Fibroblast of lung (primary cell): ENCODE results near the gene NOPCHAP1.

Experiments
- CTCF ChIP-seq, 2 donors: IDR thresholded peaks in 1 of 2; conservative IDR thresholded peaks in 1 of 2; 1 replicate in 1 of 2; 2 replicates in 1 of 2; pipeline ENCODE4 v1.5.1; 2011 to 2012; ENCODE audit warnings: low read length in 2 of 2, control low read depth in 1 of 2, inconsistent platforms in 1 of 2, low read depth in 1 of 2, mild to moderate bottlenecking in 1 of 2
- EZH2 ChIP-seq: IDR thresholded peaks from 2 replicates; pipeline ENCODE4 v1.5.1; 2012; ENCODE audit warnings: low read length, control low read depth, mild to moderate bottlenecking; ENCODE audit errors: missing control alignments

- no peak for TF ChIP-seq CTCF (conservative IDR thresholded peaks at IDR 0.05 in 1 of 2, IDR thresholded peaks at IDR 0.05 in 1 of 2; ENCODE audit: low read depth in 1 of 2, low read length in 2 of 2)
- TF ChIP-seq EZH2: no peak
These were observed 25.7 kb upstream of the NOPCHAP1 start for GRCh38 chr12:104960464-104960863.
